Activated CD8-positive, alpha-beta T cell treated with anti-CD3 and anti-CD28 coated beads, Interleukin-2, amount 10 ng/mL, durations not matched to agents 7 days and 5 days (primary cell): ENCODE data around the gene DPP10. TPM values are rescaled to one million over a fixed set of nuclear protein-coding genes. Genes with fewer than 3 reads are reported as not detected.

Experiments used
- ATAC-seq: fragments of 150-1000 bp; cut with Tn5 transposase; one replicate; pipeline ENCODE4 v1.10.0; 2021; ENCODE audit warnings: moderate library complexity
- CTCF ChIA-PET: fragments of 350-600 bp; sonication (Branson Sonifier 250); formaldehyde crosslinking; loops from one replicate; lab custom pipeline; 2021; ENCODE audit warnings: antibody characterized with exemption; lab: Charles Lee
- POLR2A ChIA-PET: fragments of 350-600 bp; sonication (Branson Sonifier 250); formaldehyde crosslinking; loops from one replicate; lab custom pipeline; 2021; ENCODE audit warnings: antibody characterized with exemption; lab: Charles Lee
- DNase-seq: peaks from one replicate; pipeline ENCODE4 v3.0.0-alpha.2; 2020
- H3K27ac Mint-ChIP-seq: one replicate; pipeline ENCODE4 v1.8.0; 2021; ENCODE audit warnings: mild to moderate bottlenecking, mixed read lengths
- H3K27me3 Mint-ChIP-seq: one replicate; pipeline ENCODE4 v1.8.0; 2021; ENCODE audit warnings: low read depth, mixed read lengths
- H3K36me3 Mint-ChIP-seq: one replicate; pipeline ENCODE4 v1.8.0; 2021; ENCODE audit warnings: low read depth, mixed read lengths
- H3K4me1 Mint-ChIP-seq: one replicate; pipeline ENCODE4 v1.8.0; 2021; ENCODE audit warnings: low read depth, mixed read lengths
- H3K4me3 Mint-ChIP-seq: one replicate; pipeline ENCODE4 v1.8.0; 2021; ENCODE audit warnings: mild to moderate bottlenecking, mixed read lengths
- H3K9me3 Mint-ChIP-seq: one replicate; pipeline ENCODE4 v1.8.0; 2022; ENCODE audit warnings: mixed read lengths; ENCODE audit not compliant: insufficient read depth
- total RNA-seq, 2 experiments: library from RNA; stranded (reverse); gene quantifications; one replicate each; pipeline ENCODE4 v1.2.3, GENCODE V29; 2021

DPP10 gene
- total RNA-seq, 2 experiments from 2014 or later, result not detected

- peaks cover 9% of the 10 kb centered on the region for H3K9me3 Mint-ChIP-seq
- no peak overlapping the region for H3K4me3 Mint-ChIP-seq
- CTCF ChIA-PET, result no interaction called here
- POLR2A ChIA-PET, result no interaction called here
- no peaks in the 10 kb centered on the region for H3K27me3 Mint-ChIP-seq
- H3K27ac Mint-ChIP-seq, result no peak overlapping the region
- DNase-seq (no peak), ATAC-seq (no peak)
- H3K36me3 Mint-ChIP-seq, result no peaks in the 10 kb centered on the region
- peaks cover 3% of the 10 kb centered on the region for H3K4me1 Mint-ChIP-seq
These were observed 245.8 kb downstream of the DPP10 start for GRCh38 chr2:114688241-114688640.

- DNase-seq, result no peak
- Mint-ChIP-seq H3K27me3 (no peaks in the 10 kb centered on the region), H3K4me1 (no peaks in the 10 kb centered on the region), H3K36me3 (no peaks in the 10 kb centered on the region), H3K27ac (no peak overlapping the region), H3K9me3 (peaks cover 3% of the 10 kb centered on the region), H3K4me3 (no peak overlapping the region)
- ATAC-seq, result no peak
- ChIA-PET CTCF (no interaction called here), POLR2A (no interaction called here)
These were observed 256.1 kb downstream of the DPP10 start for GRCh38 chr2:114698520-114698919.

- ChIA-PET POLR2A (no interaction called here), CTCF (no interaction called here)
- Mint-ChIP-seq H3K4me1 (no peaks in the 10 kb centered on the region), H3K9me3 (no peaks in the 10 kb centered on the region), H3K27ac (no peak overlapping the region), H3K4me3 (no peak overlapping the region), H3K36me3 (no peaks in the 10 kb centered on the region), H3K27me3 (no peaks in the 10 kb centered on the region)
- no peak for DNase-seq
- no peak for ATAC-seq
These were observed 257.0 kb downstream of the DPP10 start for GRCh38 chr2:114699423-114699944.

GRCh38 chr2:114700440-114700839 is 258.0 kb downstream of the DPP10 start:
- no peak overlapping the region for H3K27ac Mint-ChIP-seq
- no peaks in the 10 kb centered on the region for H3K27me3 Mint-ChIP-seq
- H3K4me3 Mint-ChIP-seq, result no peak overlapping the region
- H3K9me3 Mint-ChIP-seq, result no peaks in the 10 kb centered on the region
- POLR2A ChIA-PET, result no interaction called here
- no peaks in the 10 kb centered on the region for H3K36me3 Mint-ChIP-seq
- DNase-seq (no peak), ATAC-seq (no peak)
- H3K4me1 Mint-ChIP-seq, result no peaks in the 10 kb centered on the region
- CTCF ChIA-PET, result no interaction called here

GRCh38 chr2:114709936-114710850 is 267.8 kb downstream of the DPP10 start:
- Mint-ChIP-seq H3K36me3 (no peaks in the 10 kb centered on the region), H3K4me3 (no peak overlapping the region), H3K27ac (no peak overlapping the region), H3K27me3 (no peaks in the 10 kb centered on the region), H3K9me3 (no peaks in the 10 kb centered on the region), H3K4me1 (no peaks in the 10 kb centered on the region)
- POLR2A ChIA-PET, result no interaction called here
- CTCF ChIA-PET, result no interaction called here
- DNase-seq (no peak), ATAC-seq (no peak)

GRCh38 chr2:114714313-114714712 is 271.9 kb downstream of the DPP10 start:
- POLR2A ChIA-PET, result no interaction called here
- DNase-seq (no peak), ATAC-seq (no peak)
- Mint-ChIP-seq H3K4me3 (no peak overlapping the region), H3K4me1 (no peaks in the 10 kb centered on the region), H3K27ac (no peak overlapping the region), H3K36me3 (no peaks in the 10 kb centered on the region), H3K27me3 (no peaks in the 10 kb centered on the region), H3K9me3 (no peaks in the 10 kb centered on the region)
- CTCF ChIA-PET, result no interaction called here

GRCh38 chr2:114717049-114717448 is 274.6 kb downstream of the DPP10 start:
- Mint-ChIP-seq H3K4me3 (no peak overlapping the region), H3K27ac (no peak overlapping the region), H3K36me3 (no peaks in the 10 kb centered on the region), H3K9me3 (no peaks in the 10 kb centered on the region), H3K27me3 (no peaks in the 10 kb centered on the region), H3K4me1 (no peaks in the 10 kb centered on the region)
- ChIA-PET POLR2A (no interaction called here), CTCF (no interaction called here)
- ATAC-seq (no peak), DNase-seq (no peak)

- ATAC-seq, result no peak
- Mint-ChIP-seq H3K9me3 (no peaks in the 10 kb centered on the region), H3K27me3 (no peaks in the 10 kb centered on the region), H3K36me3 (no peaks in the 10 kb centered on the region), H3K27ac (no peak overlapping the region), H3K4me1 (no peaks in the 10 kb centered on the region), H3K4me3 (no peak overlapping the region)
- no peak for DNase-seq
- ChIA-PET CTCF (no interaction called here), POLR2A (no interaction called here)
These were observed 282.0 kb downstream of the DPP10 start for GRCh38 chr2:114724454-114724853.

- ChIA-PET CTCF (no interaction called here), POLR2A (no interaction called here)
- H3K4me3 Mint-ChIP-seq, result no peak overlapping the region
- H3K9me3 Mint-ChIP-seq, result no peaks in the 10 kb centered on the region
- no peak for ATAC-seq
- no peaks in the 10 kb centered on the region for H3K36me3 Mint-ChIP-seq
- H3K27me3 Mint-ChIP-seq, result no peaks in the 10 kb centered on the region
- H3K27ac Mint-ChIP-seq, result no peak overlapping the region
- no peaks in the 10 kb centered on the region for H3K4me1 Mint-ChIP-seq
- DNase-seq, result no peak
These were observed 284.6 kb downstream of the DPP10 start for GRCh38 chr2:114727012-114727411.

- POLR2A ChIA-PET, result no interaction called here
- ATAC-seq, result no peak
- H3K4me1 Mint-ChIP-seq, result no peaks in the 10 kb centered on the region
- no peaks in the 10 kb centered on the region for H3K36me3 Mint-ChIP-seq
- H3K9me3 Mint-ChIP-seq, result no peaks in the 10 kb centered on the region
- no peaks in the 10 kb centered on the region for H3K27me3 Mint-ChIP-seq
- CTCF ChIA-PET, result no interaction called here
- no peak for DNase-seq
- H3K4me3 Mint-ChIP-seq, result no peak overlapping the region
- no peak overlapping the region for H3K27ac Mint-ChIP-seq
These were observed 285.9 kb downstream of the DPP10 start for GRCh38 chr2:114728372-114728771.

GRCh38 chr2:114729026-114729425 is 286.6 kb downstream of the DPP10 start:
- POLR2A ChIA-PET, result no interaction called here
- no peak for ATAC-seq
- CTCF ChIA-PET, result no interaction called here

GRCh38 chr2:114735126-114735525 is 292.7 kb downstream of the DPP10 start:
- no peak overlapping the region for H3K4me3 Mint-ChIP-seq
- no peaks in the 10 kb centered on the region for H3K27me3 Mint-ChIP-seq

More at GRCh38 chr2:114729026-114729425, 286.6 kb downstream of the DPP10 start:
- DNase-seq, result no peak
- no peaks in the 10 kb centered on the region for H3K36me3 Mint-ChIP-seq
- no peaks in the 10 kb centered on the region for H3K9me3 Mint-ChIP-seq
- no peaks in the 10 kb centered on the region for H3K27me3 Mint-ChIP-seq
- no peak overlapping the region for H3K27ac Mint-ChIP-seq
- H3K4me1 Mint-ChIP-seq, result no peaks in the 10 kb centered on the region
- no peak overlapping the region for H3K4me3 Mint-ChIP-seq

More at GRCh38 chr2:114735126-114735525, 292.7 kb downstream of the DPP10 start:
- Mint-ChIP-seq H3K4me1 (no peaks in the 10 kb centered on the region), H3K36me3 (no peaks in the 10 kb centered on the region), H3K27ac (no peak overlapping the region), H3K9me3 (no peaks in the 10 kb centered on the region)
- POLR2A ChIA-PET, result no interaction called here
- ATAC-seq, result no peak
- DNase-seq, result no peak
- CTCF ChIA-PET, result no interaction called here
